Measurements from ENCODE around the gene RAB30.
A peak's percentile ranks its signal among the peaks of the same experiment; 100 is the strongest.
"Not testable (repeated sequence)": the region's sequence is repeated elsewhere in the genome, so short reads cannot be mapped to it uniquely, and the experiment has no call there.

Gene RAB30

DNA sequence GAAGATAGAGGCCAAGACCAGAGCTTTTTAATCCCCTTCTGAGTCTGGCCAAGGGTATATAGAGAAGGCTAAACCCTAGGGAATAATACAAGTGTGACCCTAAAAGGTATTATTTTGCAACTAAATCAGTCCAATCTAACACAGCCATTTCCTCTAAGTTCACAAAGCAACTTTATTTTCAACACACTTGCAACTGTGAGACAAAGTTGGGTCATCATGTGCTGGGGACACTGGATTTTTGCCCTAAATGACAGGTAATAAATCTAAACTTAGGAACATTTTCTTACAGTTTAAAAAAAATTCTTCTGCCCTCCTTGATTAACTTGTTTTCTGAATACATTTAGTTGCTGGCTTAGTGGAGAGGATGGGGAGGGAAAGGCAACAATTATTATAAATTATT, 91.9 kb downstream of the RAB30 start:
- DNase-seq, result no peak

DNA sequence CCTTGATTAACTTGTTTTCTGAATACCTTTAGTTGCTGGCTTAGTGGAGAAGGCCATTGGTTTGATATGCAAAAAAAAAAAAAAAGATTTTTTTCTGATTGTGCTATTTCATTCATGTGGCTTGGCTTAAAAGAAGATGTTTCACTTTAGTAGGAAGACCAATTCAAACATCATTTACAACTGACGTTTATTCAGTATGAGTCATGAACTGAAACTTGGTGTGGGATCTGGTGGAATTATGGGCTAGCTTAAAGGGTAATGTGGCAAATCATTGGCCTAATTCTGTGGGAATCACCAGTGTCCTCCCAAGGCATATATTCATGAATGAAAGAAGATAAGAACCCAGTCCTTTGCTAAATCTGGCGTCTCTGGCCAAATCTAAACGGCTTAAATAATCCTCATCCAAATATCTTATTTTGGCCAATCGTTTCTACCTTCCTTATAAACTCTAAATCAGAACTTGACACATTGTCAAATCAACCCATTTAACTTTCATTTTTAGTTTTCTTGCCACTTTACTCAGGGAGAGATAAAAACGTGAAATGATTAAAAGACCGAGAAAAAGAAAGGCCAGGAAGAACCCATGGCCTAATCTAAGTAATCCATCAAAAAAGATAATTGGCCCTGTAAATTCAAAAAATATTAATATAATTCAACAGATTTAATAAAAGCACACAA, 93.1 kb downstream of the RAB30 start:
- no peak for DNase-seq

DNA sequence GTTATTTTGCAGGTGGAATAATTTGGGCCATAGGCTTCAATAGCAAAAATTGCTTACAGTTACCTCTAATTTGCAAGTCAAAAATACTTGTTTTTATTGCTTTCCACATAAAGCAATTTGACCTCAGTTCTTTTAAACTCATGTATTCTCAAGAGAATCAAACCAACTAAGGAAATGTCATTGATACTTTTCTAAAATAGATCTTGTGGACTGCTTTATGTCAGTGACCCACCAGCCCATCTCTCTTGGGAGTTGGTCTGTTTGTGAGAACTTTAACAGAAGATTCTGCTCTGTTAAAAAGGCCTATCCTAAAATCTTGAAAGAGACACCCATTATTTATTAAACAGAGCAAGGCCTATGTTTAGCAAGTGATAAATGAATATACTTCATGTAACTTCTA, 94.9 kb downstream of the RAB30 start:
- no peak for DNase-seq

DNA sequence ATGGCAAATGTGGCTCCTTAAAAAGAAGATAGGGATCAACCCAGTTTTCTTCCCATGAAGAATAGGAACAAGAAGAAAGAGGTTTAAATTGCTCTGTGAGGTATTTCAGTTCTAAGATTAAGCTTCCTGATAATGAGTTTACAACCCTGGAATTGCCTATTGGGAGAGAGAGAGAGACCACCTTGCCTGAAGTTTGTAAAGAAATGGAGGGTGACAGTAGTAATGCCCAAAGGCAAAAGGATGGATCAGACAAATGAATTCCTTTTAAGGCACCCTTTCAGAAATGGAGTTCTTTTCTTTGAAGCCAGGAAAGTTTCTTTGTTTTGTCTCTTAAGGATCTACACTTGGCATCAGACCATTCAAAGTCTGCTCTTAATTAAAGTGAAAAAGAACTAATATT, 95.8 kb downstream of the RAB30 start:
- DNase-seq, result no peak

DNA sequence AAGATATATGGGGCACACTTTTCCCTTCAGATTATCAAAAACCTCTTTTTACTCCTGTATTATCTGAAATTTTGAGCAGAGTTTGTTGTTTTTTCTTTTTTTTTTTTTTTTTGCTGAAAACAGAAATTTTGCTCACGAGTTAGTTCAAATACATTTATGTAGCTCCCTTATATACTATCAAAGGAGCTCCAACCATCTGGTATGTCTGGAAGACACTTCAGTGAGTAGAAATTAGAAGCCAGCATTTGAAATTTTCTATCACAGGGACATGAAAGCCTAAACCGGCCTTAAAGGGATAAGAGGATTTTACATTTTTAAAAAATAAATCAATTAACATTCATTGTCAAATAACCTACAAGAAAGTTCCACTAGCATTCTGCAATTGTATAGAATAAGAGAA, 96.8 kb downstream of the RAB30 start:
- no peak for DNase-seq

DNA sequence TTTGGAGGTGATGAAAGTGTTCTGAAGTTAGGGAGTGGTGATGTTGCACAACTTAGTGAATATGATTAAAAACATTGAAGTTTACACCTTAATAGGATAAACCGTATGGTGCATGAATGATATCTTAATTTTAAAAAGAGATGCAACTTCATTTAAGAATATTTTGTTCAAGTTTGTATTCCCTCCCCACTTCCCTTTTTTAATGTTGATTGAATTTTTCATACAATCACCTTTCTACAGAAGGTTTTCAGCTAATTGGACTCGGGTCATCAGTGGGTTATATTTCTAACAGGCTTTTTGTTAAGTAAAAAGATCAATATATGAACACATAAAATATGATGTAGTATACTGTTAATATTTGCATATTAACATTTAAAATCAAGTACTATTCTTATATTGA, 97.6 kb downstream of the RAB30 start:
- no peak for DNase-seq

DNA sequence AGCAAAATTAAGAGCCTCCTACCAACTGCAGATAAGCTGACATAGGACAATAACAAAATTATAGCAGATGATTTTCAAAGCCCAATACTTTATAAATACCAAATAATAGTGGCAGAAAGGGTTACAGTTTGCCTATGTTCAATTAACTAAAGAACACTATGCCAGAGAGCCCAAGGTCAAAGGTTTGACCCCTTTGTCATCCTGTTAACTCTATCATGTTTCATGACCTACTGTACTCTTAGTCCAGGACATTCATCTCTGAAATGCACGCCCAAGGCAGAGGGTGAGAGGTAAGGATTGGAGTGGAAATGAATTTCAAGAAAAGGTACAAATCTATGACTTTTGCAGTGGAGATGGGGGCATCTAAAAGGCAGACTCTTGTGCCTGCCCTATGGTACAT, 99.6 kb downstream of the RAB30 start:
- DNase-seq, result no peak

DNA sequence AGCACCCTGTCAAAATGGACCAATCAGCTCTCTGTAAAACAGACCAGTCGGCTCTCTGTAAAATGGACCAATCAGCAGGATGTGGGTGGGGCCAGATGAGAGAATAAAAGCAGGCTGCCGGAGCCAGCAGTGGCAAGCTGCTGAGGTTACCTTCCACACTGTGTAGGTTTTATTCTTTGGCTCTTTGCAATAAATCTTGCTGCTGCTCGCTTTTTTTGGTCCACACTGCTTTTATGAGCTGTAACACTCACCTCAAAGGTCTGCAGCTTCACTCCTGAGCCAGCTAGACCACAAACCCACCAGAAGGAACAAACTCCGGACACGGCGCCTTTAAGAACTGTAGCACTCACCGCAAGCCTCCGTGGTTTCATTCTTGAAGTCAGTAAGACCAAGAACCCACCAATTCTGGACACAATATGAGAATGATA, 100.2 kb downstream of the RAB30 start:
- DNase-seq, result not testable (repeated sequence)

DNA sequence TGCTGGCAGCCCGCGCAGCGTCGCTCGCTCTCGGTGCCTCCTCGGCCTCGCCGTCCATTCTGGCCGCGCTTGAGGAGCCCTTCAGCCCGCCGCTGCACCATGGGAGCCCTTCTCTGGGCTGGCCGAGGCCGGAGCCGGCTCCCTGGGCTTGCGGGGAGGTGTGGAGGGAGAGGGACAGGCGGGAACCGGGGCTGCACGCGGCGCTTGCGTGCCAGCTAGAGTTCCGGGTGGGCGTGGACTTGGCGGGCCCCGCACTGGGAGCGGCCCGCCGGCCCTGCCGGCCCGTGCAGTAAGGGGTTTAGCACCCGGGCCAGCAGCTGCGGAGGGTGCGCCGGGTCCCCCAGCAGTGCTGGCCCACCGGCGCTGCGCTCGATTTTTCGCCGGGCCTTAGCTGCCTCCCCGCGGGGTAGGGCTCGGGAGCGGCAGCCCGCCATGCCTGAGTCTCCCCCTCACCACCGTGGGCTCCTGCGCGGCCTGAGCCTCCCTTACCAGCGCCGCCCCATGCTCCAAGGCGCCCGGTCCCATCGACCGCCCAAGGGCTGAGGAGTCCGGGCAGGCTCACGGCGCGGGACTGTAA, 101.1 kb downstream of the RAB30 start:
- DNase-seq, result not testable (repeated sequence)

DNA sequence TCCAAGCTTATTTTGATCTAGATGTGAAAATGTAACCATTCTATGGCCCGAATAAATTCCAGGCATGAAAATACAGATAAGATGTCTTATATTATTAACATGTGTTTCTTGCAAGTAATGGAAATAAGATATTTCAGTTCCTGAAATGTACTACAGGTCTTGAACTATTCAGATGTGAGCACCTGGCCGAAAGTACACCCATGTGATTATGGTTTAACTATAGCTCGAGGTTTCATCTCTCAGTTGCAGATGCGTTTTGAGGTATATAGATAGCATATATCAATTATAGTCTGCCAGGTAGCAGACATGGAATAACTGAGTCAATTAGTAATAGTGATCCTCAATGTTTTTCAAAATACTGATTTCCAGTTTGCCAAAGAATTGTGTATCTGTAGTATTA, 101.9 kb downstream of the RAB30 start:
- DNase-seq, result no peak

DNA sequence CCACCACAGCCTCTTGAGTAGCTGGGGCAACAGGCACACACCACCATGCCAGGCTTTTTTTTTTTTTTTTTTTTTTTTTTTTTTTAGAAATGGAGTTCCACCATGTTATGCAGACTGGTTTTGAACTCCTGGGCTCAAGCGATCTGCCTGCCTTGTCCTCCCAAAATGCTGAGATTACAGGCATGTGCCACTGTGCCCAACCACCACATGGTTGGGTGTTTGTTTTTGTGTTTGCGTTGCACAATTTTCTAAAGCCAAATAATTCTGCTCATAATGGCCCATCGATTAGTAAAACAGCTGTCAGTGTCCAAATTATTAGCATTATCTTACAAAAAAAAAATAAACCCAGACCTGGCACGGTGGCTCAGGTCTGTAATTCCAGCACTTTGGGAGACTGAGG, 104.3 kb downstream of the RAB30 start:
- DNase-seq, result no peak

DNA sequence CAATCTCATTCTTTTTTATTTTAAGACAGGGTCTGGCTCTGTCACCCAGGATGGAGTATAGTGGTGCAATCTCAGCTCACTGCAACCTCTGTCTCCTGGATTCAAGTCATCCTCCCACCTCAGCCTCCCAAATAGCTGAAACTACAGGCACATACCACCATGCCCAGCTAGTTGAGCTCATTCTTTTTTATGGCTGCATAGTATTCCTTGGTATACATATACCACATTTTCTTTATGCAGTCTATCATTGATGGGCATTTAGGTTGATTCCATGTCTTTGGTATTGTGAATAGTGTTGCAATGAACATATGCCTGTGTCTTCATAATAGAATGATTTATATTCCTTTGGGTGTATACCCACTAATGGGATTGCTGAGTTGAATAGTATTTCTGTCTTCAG, 109.7 kb downstream of the RAB30 start:
- DNase-seq, result not testable (repeated sequence)

DNA sequence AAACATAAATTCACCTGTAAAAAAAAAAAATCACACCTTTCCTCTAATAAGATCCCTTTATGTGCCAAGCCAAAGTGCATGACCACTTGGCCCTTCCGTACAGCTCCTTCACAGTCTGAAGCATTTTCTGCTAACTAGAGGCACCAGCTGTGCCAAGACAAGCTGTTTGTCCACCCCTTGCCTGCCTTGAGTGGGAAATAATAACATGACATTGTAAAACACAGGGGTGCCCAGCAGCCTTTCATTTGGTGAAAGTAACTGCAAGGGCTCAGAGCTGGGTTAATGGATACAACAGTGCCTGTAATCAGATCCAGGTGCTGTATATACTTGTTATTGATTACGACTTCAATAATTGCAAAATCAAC, 110.9 kb downstream of the RAB30 start:
- DNase-seq, result no peak

DNA sequence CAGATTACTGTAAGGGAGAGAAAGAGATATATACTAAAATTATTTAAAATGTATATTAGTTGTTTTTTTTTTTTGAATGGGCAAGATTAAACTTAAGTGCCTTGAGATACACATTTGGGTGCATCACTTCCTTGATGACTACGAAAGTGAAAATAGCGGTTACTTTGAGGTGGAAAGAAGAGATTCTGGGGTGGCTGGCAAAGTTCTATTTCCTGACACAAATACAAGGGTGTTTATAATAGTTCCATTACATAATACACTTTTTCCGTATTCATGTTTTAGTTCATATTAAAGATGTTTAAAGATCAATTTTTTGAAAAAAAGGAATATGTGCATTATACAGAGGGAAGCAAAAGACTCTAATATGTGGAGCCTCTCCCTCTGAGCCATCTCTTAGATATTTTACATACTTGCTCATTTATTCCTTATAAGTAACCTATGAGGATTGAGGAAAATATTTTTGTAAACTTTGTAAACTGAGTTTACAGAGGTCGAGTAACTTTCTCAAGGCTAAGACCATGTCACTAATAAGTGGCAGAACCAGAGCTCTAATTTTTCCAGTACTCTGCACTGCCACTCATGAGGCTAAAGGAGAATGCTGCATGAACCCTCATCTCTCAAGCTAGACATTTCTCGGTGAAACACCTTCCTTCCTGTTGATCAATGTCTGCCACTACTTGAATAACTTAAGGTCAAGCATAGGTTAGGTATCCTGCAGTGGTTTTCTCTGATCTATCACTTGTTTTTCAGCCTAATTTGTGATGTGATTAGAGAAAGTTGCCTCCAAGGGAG, 111.5 kb downstream of the RAB30 start:
- DNase-seq, result no peak

DNA sequence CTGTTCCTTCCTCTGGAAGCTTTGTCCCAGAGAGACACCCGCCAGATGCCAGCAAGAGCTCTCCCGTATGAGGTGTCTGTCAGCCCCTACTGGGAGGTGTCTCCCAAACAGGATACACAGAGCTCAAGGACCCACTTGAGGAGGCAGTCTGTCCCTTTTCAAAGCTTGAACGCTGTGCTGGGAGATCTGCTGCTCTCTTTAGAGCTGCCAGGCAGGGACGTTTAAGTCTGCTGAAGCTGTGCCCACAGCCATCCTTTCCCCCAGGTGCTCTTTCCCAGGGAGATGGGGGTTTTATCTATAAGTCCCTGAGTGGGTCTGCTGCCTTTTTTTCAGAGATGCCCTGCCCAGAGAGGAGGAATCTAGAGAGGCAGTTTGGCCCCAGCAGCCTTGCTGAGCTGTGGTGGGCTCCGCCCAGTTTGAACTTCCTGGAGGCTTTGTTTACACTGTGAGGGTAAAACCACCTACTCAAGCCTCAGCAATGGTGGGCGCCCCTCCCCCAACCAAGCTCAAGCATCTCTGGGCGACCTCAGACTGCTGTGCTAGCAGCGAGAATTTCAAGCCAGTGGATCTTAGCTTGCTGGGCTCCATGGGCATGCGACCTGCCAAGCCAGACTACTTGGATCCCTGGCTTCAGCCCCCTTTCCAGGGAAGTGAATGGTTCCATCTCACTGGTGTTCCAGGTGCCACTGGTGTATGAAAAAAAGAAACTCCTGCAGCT, 115.8 kb downstream of the RAB30 start:
- DNase-seq, result peak; percentile 77

DNA sequence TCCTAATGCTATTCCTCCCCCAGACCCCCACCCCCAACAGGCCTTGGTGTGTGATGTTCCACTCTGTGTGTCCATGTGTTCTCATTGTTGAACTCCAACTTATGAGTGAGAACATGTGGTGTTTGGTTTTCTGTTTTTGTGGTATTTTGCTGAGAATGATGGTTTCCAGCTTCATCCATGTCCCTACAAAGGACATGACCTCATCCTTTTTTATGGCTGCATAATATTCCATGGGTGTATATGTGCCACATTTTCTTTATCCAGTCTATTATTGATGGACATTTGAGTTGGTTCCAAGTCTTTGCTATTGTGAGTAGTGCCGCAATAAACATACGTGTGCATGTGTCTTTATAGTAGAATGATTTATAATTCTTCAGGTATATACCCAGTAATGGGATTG, 121.2 kb downstream of the RAB30 start:
- not testable (repeated sequence) for DNase-seq

DNA sequence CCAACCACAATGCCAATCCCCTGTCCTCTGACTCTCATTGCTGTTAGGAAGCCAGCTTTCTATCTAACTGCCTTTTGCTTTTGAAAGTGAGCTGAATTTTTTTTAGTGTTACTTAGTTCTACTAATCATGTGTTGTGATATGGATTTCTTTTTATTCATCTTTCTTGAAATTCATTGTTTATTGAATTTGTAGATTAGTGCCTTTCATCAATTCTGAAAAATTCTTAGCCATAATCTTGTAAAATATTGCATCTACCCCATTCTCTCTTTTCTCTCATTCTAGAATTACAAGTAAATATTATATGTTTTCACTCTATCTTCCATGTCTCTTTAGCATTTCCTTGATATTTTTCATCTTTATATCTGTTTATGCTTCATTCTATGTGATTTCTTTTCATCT, 122.3 kb downstream of the RAB30 start:
- DNase-seq, result no peak

DNA sequence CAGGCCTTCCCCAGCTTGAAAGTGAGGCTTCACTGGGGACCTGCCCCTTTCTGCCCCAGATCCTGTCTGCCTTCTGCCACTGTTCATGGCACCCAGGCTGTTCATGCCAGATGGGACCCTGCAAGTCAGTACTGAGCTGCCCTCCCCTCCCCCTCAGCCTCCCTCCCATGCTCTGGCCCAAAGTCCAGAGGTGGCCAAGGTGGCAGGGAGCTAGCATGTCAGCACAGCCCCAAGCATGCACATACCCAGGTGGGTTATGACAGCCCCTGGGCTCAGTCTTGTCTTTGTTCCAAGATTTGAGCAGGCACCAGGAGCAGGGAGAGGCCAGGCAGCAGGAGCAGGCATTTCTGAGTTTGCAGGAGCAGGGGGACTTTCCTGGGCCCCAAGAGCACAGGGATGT, 126.0 kb downstream of the RAB30 start:
- no peak for DNase-seq

DNA sequence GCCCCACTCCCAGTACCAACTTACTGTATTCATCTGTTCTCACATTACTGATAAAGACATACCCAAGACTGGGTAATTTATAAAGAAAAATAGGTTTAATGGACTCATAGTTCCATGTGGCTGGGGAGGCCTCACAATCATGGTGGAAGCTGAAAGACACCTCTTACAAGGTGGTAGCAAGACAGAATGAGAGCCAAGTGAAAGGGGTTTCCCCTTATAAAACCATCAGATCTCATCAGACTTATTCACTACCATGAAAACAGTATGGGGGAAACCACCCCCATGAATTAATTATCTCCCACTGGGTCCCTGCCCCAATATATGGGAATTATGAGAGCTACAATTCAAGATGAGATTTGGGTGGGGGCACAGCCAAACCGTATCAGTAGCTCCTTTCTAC, 126.7 kb downstream of the RAB30 start:
- not testable (repeated sequence) for DNase-seq

DNA sequence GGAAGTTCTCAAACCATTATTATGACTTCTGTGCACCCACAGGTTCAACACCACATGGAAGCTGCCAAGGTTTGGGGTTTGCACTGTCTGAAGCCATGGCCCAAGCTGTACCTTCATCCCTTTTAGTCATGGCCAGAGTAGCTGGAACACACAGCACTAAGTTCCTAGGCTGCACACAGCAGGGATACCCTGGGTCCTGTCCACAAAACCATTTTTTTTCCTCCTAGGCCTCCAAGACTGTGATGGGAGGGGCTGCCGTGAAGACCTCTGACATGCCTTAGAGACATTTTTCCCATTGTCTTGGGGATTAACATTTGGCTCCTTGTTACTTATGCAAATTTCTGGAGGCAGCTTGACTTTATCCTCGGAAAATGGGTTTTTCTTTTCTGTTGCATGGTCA, 127.5 kb downstream of the RAB30 start:
- no peak for DNase-seq

DNA sequence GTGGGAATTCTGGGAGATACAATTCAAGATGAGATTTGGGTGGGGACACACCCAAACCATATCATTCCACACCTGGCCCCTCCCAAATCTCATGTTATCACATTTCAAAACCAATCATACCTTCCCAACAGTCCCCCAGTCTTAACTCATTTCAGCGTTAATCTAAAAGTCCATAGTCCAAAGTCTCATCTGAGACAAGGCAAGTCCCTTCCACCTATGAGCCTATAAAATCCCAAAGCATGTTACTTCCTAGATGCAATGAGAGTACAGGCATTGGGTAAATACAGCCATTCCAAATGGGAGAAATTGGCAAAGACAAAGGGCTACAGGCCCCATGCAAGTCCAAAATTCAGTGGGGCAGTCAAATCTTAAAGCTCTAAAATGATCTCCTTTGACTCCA, 128.3 kb downstream of the RAB30 start:
- not testable (repeated sequence) for DNase-seq

DNA sequence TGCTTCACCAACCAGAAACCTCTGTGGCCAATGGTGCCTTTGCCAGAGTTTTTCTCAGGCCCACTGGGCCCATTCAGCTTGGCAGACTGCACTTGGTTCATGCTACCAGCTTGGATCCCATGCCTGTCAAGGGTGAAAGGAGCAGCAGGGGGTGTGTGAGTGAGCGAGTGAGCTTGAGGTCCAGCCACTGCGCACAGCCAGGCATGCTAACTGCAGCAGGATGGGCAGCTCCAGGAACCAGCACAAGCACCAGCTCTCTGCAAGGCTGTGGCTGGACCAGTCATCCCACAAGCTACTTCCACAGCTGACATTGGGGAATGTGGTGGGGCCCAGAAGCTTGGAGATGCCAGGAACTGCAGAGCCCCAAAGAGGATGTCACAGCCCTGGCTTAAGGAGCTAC, 129.3 kb downstream of the RAB30 start:
- no peak for DNase-seq

DNA sequence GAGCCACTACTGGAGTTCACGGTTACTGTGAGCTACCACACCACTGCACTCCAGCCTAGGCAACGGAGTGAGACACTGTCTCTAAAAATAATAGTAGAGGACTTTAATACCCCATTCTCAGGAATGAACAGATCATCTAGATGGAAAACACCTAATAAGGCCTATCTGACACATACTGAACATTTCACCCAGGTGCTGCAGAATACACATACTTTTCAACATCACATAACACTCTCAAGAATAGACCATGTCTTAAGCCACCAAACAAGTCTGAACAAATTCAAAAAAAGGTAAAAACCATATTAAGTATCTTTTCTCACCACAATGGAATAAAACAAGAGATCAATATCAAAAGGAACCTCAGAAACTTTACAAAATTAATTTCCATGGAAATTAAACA, 132.2 kb downstream of the RAB30 start:
- no peak for DNase-seq

DNA sequence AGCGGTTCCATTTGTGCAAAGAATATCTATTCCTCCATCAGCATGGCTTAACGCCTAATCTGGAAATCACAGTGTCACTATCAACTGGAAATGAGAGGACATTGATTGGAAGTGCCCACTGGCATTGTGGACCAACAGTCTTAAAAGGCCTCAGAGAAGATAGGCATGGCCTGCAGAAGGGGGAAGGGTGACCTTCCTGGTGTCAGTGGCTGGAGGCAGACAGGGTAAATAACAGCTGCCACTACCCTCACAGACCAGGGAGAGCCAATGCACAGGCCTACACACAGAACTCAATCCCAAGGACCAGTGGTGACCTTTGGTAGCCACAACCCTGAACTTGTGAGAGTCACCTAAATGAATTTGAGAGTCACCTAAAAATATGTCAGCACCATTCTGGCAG, 134.1 kb downstream of the RAB30 start:
- DNase-seq, result no peak

All from islet precursor cell (in vitro differentiated cells).